Erythroblast (primary cell): Measurements from ENCODE around the gene ARID4B.

Source experiments
- GATA1 ChIP-seq: IDR thresholded peaks from 2 replicates; pipeline ENCODE4 v1.6.1; 2011; ENCODE audit warnings: low read depth, mild to moderate bottlenecking, control low read depth, low read length, moderate library complexity
- POLR2A ChIP-seq: IDR thresholded peaks from 2 replicates; pipeline ENCODE4 v1.6.1; 2011; ENCODE audit warnings: mild to moderate bottlenecking, low read length

DNA sequence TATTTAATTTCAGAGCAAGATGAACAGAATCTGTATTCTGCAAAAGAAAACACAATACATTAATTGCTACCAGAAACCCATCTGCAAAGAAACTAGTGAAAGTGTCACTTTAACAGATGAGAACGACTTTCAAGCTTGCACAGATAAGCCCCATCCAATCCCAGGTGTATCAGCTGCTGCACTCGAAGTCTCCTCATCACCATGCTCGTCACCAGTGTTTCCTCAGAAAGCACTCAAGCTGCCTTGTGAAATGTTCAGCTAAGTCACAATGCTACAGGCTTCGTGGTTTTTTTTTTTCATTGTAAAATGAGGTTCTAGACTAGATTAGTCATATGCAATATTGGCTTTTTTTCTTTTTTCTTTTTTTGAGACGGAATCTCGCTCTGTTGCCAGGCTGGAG lies 196.0 kb downstream of the ARID4B start:
- TF ChIP-seq POLR2A (no peak), GATA1 (no peak)
